Hepatocyte (in vitro differentiated cells): ENCODE data around the gene KHK. TPM values are rescaled to one million over a fixed set of nuclear protein-coding genes. Genes with fewer than 3 reads are reported as not detected.

Source experiments
- DNase-seq: peaks from one replicate; pipeline ENCODE4 v3.0.0-alpha.2; 2016; ENCODE audit warnings: low spot score
- H2AFZ ChIP-seq: fragments of 200-600 bp; sonication (generic); 2 replicates; pipeline ENCODE4 v1.6.0; 2016; ENCODE audit warnings: antibody characterized with exemption, mild to moderate bottlenecking
- H3K27ac ChIP-seq: fragments of 200-600 bp; sonication (generic); 2 replicates; pipeline ENCODE4 v1.5.1; 2016; ENCODE audit warnings: mild to moderate bottlenecking
- H3K27me3 ChIP-seq: fragments of 200-600 bp; sonication (generic); 2 replicates; pipeline ENCODE4 v1.6.1; 2016
- H3K36me3 ChIP-seq: fragments of 200-600 bp; sonication (generic); replicated peaks from 2 replicates; pipeline ENCODE4 v1.5.1; 2016; ENCODE audit warnings: low read depth; ENCODE audit not compliant: insufficient read depth
- H3K4me1 ChIP-seq: fragments of 200-600 bp; sonication (generic); 2 replicates; pipeline ENCODE4 v1.5.1; 2016; ENCODE audit warnings: mild to moderate bottlenecking, moderate library complexity; ENCODE audit not compliant: insufficient read depth
- H3K4me2 ChIP-seq: fragments of 200-600 bp; sonication (generic); 2 replicates; pipeline ENCODE4 v1.6.0; 2016
- H3K4me3 ChIP-seq: fragments of 200-600 bp; sonication (generic); 2 replicates; pipeline ENCODE4 v1.5.1; 2016; ENCODE audit warnings: mild to moderate bottlenecking
- H3K79me2 ChIP-seq: fragments of 200-600 bp; sonication (generic); 2 replicates; pipeline ENCODE4 v1.6.0; 2017; ENCODE audit warnings: mild to moderate bottlenecking
- H3K9me2 ChIP-seq: fragments of 200-600 bp; sonication (generic); replicated peaks from 2 replicates; pipeline ENCODE4 v1.6.0; 2017; ENCODE audit warnings: mild to moderate bottlenecking; ENCODE audit not compliant: insufficient read depth
- H3K9me3 ChIP-seq: fragments of 200-600 bp; sonication (generic); 2 replicates; pipeline ENCODE4 v1.5.1; 2016; ENCODE audit warnings: low read depth, mild to moderate bottlenecking
- H4K20me1 ChIP-seq: fragments of 200-600 bp; sonication (generic); 2 replicates; pipeline ENCODE4 v1.6.0; 2016; ENCODE audit warnings: mild to moderate bottlenecking; ENCODE audit not compliant: insufficient read depth, poor library complexity, severe bottlenecking
- CTCF ChIP-seq: fragments of 200-600 bp; sonication (generic); IDR thresholded peaks from 2 replicates; pipeline ENCODE4 v1.5.1; 2016; ENCODE audit warnings: antibody characterized with exemption, mild to moderate bottlenecking; ENCODE audit not compliant: poor library complexity
- EZH2 ChIP-seq: fragments of 200-600 bp; sonication (generic); IDR thresholded peaks from 2 replicates; pipeline ENCODE4 v1.6.1; 2016; ENCODE audit warnings: antibody characterized with exemption, mild to moderate bottlenecking, borderline replicate concordance
- EZH2phosphoT487 ChIP-seq: fragments of 200-600 bp; sonication (generic); IDR thresholded peaks from one replicate; pipeline ENCODE4 v1.6.1; 2018; ENCODE audit warnings: antibody characterized with exemption, mild to moderate bottlenecking, low read depth, moderate library complexity; ENCODE audit not compliant: unreplicated experiment, severe bottlenecking
- WGBS: methylation state at CpG from one replicate; pipeline ENCODE4 v1.1.6; 2016; ENCODE audit warnings: low lambda C conversion rate; ENCODE audit errors: missing lambda C conversion rate; 5-methylcytosine and 5-hydroxymethylcytosine counted together
- polyA plus RNA-seq: library from polyadenylated mRNA; unstranded; fragments of >200 nt; fragmentation: Nextera tagmentation; extraction: Ambion mirVana; gene quantifications from 2 replicates; pipeline ENCODE4 v1.2.1, GENCODE V29; 2016
- total RNA-seq: library from RNA; depleted of rRNA; stranded (reverse); fragments of >200 nt; gene quantifications from 2 replicates; pipeline ENCODE4 v1.2.3, GENCODE V29; 2014

Gene KHK
- total and polyA plus RNA-seq, 2 experiments from 2014 or later: 28.7 to 73.1 TPM

GRCh38 chr2:27042159-27042661 lies 44.4 kb upstream of the KHK start:
- Histone ChIP-seq H3K4me1 (no peaks in the 10 kb centered on the region), H3K79me2 (no peaks in the 10 kb centered on the region), H3K4me3 (no peak overlapping the region), H3K27ac (no peak overlapping the region), H3K36me3 (no peaks in the 10 kb centered on the region), H3K4me2 (no peak overlapping the region), H3K9me3 (no peaks in the 10 kb centered on the region), H3K9me2 (no peaks in the 10 kb centered on the region), H2AFZ (no peak overlapping the region), H3K27me3 (no peaks in the 10 kb centered on the region), H4K20me1 (no peaks in the 10 kb centered on the region)
- no peak for DNase-seq
- TF ChIP-seq CTCF: no peak
- no peak for TF ChIP-seq EZH2phosphoT487
- TF ChIP-seq EZH2: no peak
- WGBS: 91% methylated on average over 10 of the region's 10 CpGs

- Histone ChIP-seq H3K79me2 (no peaks in the 10 kb centered on the region), H3K27me3 (no peaks in the 10 kb centered on the region), H3K9me3 (no peaks in the 10 kb centered on the region), H3K4me3 (no peak overlapping the region), H2AFZ (no peak overlapping the region), H3K27ac (peak overlapping the region; percentile 40), H3K4me2 (no peak overlapping the region), H3K9me2 (no peaks in the 10 kb centered on the region), H4K20me1 (no peaks in the 10 kb centered on the region), H3K4me1 (no peaks in the 10 kb centered on the region), H3K36me3 (no peaks in the 10 kb centered on the region)
- TF ChIP-seq EZH2phosphoT487 (no peak), CTCF (no peak), EZH2 (no peak)
- DNase-seq: no peak
- WGBS: 80% methylated on average over 7 of the region's 7 CpGs
Measured at GRCh38 chr2:27042985-27043634, 43.5 kb upstream of the KHK start.

GRCh38 chr2:27049422-27050280 lies 36.9 kb upstream of the KHK start:
- TF ChIP-seq CTCF: no peak
- no peak for TF ChIP-seq EZH2phosphoT487
- no peak for TF ChIP-seq EZH2
- Histone ChIP-seq H3K4me1 (peaks cover 12% of the 10 kb centered on the region), H3K9me2 (no peaks in the 10 kb centered on the region), H4K20me1 (no peaks in the 10 kb centered on the region), H3K27me3 (no peaks in the 10 kb centered on the region), H3K36me3 (no peaks in the 10 kb centered on the region), H3K9me3 (no peaks in the 10 kb centered on the region), H2AFZ (peak overlapping the region; percentile 51), H3K79me2 (no peaks in the 10 kb centered on the region), H3K4me2 (peak overlapping the region; percentile 83), H3K27ac (peak overlapping the region; percentile 91), H3K4me3 (peak overlapping the region; percentile 85)
- DNase-seq: peak; percentile 72
- WGBS: 11% methylated on average over 49 of the region's 52 CpGs
